ENCODE results near the gene DMWD. TPM values are rescaled to one million over a fixed set of nuclear protein-coding genes. Genes with fewer than 3 reads are reported as not detected.

DMWD gene
- polyA plus RNA-seq, 1 donor (not counting 4 experiments of a cell fraction or from before 2014, with no cell fraction given), result 10.1 TPM

- H3K9me1 ChIP-seq (ENCODE audit: control insufficient read depth, extremely low read depth, insufficient read depth, low read length), result no peaks in the 10 kb centered on the region
- no peak overlapping the region for H3K4me2 ChIP-seq (ENCODE audit: control insufficient read depth, extremely low read depth, insufficient read depth, low read depth, low read length)
- DNase-seq (ENCODE audit: low read depth, low spot score) (no peak), FAIRE-seq (no peak)
- peaks cover 2% of the 10 kb centered on the region for H4K20me1 ChIP-seq (ENCODE audit: control insufficient read depth, extremely low read depth, insufficient read depth, low read length)
- dilution Hi-C loops (cut with MboI; ENCODE audit: extremely low pct_ligation_motif_present, low sequenced_read_pairs), result no loop called here
- no peak overlapping the region for H3K9ac ChIP-seq (ENCODE audit: control insufficient read depth, extremely low read depth, insufficient read depth, low read length)
- H2AFZ ChIP-seq (ENCODE audit: control insufficient read depth, low read length), result no peak overlapping the region
- TF ChIP-seq EZH2 (IDR thresholded peaks at IDR 0.05; ENCODE audit: low read length) (no peak), CTCF (optimal IDR thresholded peaks at IDR 0.05 in 1 of 3, IDR thresholded peaks at IDR 0.05 in 1 of 3, conservative IDR thresholded peaks at IDR 0.05 in 1 of 3; ENCODE audit: extremely low read depth in 1 of 3, insufficient read depth in 2 of 3, low read length in 3 of 3) (no peak)
- H3K4me1 ChIP-seq (ENCODE audit: control insufficient read depth, extremely low read depth, insufficient read depth, low read length), result peaks cover 23% of the 10 kb centered on the region
- H3K9me3 ChIP-seq (ENCODE audit: control insufficient read depth, low read depth, low read length), result no peaks in the 10 kb centered on the region
- H3K79me2 ChIP-seq (ENCODE audit: control insufficient read depth, insufficient read depth, low read length), result no peaks in the 10 kb centered on the region
- H3K4me3 ChIP-seq (ENCODE audit: control insufficient read depth in 2 of 3, extremely low read depth in 1 of 3, insufficient read depth in 2 of 3, low read depth in 1 of 3, low read length in 3 of 3), result no peak overlapping the region
- H3K27me3 ChIP-seq (ENCODE audit: control insufficient read depth, extremely low read depth, insufficient read depth, low read length), result no peaks in the 10 kb centered on the region
- peaks cover 4 to 10% of the 10 kb centered on the region in 2 experiments for H3K36me3 ChIP-seq (ENCODE audit: control insufficient read depth in 2 of 2, extremely low read depth in 1 of 2, insufficient read depth in 2 of 2, low read length in 2 of 2)
- no peak overlapping the region for H3K27ac ChIP-seq (ENCODE audit: control insufficient read depth, insufficient read depth, low read length)
These were observed 23.0 kb upstream of the DMWD start for GRCh38 chr19:45815481-45816216.

- Histone ChIP-seq H3K9me3 (ENCODE audit: control insufficient read depth, low read depth, low read length) (no peaks in the 10 kb centered on the region), H3K79me2 (ENCODE audit: control insufficient read depth, insufficient read depth, low read length) (no peaks in the 10 kb centered on the region), H3K36me3 (ENCODE audit: control insufficient read depth in 2 of 2, extremely low read depth in 1 of 2, insufficient read depth in 2 of 2, low read length in 2 of 2) (peaks cover 4 to 9% of the 10 kb centered on the region in 2 experiments), H3K4me3 (ENCODE audit: control insufficient read depth in 2 of 3, extremely low read depth in 1 of 3, insufficient read depth in 2 of 3, low read depth in 1 of 3, low read length in 3 of 3) (no peak within 1 kb of the TSS), H4K20me1 (ENCODE audit: control insufficient read depth, extremely low read depth, insufficient read depth, low read length) (peaks cover 2% of the 10 kb centered on the region), H3K9ac (ENCODE audit: control insufficient read depth, extremely low read depth, insufficient read depth, low read length) (no peak within 1 kb of the TSS), H3K4me2 (ENCODE audit: control insufficient read depth, extremely low read depth, insufficient read depth, low read depth, low read length) (no peak within 1 kb of the TSS), H3K27ac (ENCODE audit: control insufficient read depth, insufficient read depth, low read length) (no peak within 1 kb of the TSS), H3K27me3 (ENCODE audit: control insufficient read depth, extremely low read depth, insufficient read depth, low read length) (no peaks in the 10 kb centered on the region), H3K4me1 (ENCODE audit: control insufficient read depth, extremely low read depth, insufficient read depth, low read length) (peaks cover 28% of the 10 kb centered on the region), H2AFZ (ENCODE audit: control insufficient read depth, low read length) (no peak within 1 kb of the TSS), H3K9me1 (ENCODE audit: control insufficient read depth, extremely low read depth, insufficient read depth, low read length) (no peaks in the 10 kb centered on the region)
- DNase-seq (ENCODE audit: low read depth, low spot score) (no peak), FAIRE-seq (no peak)
- TF ChIP-seq EZH2 (IDR thresholded peaks at IDR 0.05; ENCODE audit: low read length) (no peak), CTCF (optimal IDR thresholded peaks at IDR 0.05 in 1 of 3, IDR thresholded peaks at IDR 0.05 in 1 of 3, conservative IDR thresholded peaks at IDR 0.05 in 1 of 3; ENCODE audit: extremely low read depth in 1 of 3, insufficient read depth in 2 of 3, low read length in 3 of 3) (no peak)
- dilution Hi-C loops (cut with MboI; ENCODE audit: extremely low pct_ligation_motif_present, low sequenced_read_pairs), result no loop called here
These were observed 22.3 kb upstream of the DMWD start, which contains the start of gene RSPH6A for GRCh38 chr19:45814851-45815480. RSPH6A (minus strand) TSS chr19:45815308; CDS start chr19:45815176, 132 bp downstream.
